Germinal center (tissue), 1 donor: ENCODE data around the gene PSMC5.
"Not testable (repeated sequence)": the region's sequence is repeated elsewhere in the genome, so short reads cannot be mapped to it uniquely, and the experiment has no call there.

Experiments
- DNase-seq: peaks from one replicate; pipeline ENCODE4 v3.0.0; 2012; ENCODE audit warnings: mixed read lengths, low spot score

PSMC5 gene

DNA sequence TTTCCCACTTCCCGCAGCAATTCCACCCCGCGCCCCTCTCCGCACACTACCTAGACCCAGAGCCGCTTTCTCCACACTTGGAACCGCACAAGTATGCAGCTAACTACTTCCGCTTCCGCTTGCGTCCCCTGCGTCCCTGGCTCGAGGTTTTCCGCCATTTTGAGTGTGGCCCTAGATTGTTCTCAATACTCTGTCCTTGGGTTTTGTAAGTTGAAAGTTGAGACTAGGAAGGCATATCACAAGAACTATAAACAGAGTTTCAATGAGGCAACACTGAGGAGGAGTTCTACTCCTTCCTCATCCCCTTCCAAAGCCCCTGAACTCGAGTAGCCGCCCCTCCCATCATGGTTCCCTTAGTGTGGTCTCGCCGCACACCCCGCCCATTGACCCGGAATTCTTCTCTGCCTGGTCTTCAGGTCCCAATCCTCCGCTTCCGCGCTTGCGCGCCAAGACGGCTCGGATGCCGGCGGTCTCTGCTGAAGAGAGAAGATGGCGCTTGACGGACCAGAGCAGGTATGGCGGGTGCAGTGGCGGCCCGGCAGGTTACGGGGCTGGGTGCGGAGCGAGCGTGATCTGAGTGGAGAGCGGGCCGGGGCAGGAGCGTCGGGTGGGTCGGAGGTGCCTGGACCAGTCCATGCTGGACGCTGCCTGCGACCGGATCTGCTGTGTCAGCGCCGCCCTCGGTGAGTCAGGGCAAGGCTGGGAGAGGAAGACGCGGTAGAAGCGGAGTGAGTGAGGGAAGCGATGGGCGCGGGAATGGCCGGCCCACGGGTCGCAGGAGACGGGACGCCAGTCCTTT lies at the start of gene PSMC5, which contains the start of gene FTSJ3:
Gene PSMC5 (plus strand): TSS at position 430 of the 799 bp plus-strand sequence. CDS start 60 bp downstream, at position 490.
Gene FTSJ3 (minus strand): TSS at position 662 of the 799 bp plus-strand sequence. CDS start 761 bp downstream, outside the sequence.
- DNase-seq = peak; percentile 95

DNA sequence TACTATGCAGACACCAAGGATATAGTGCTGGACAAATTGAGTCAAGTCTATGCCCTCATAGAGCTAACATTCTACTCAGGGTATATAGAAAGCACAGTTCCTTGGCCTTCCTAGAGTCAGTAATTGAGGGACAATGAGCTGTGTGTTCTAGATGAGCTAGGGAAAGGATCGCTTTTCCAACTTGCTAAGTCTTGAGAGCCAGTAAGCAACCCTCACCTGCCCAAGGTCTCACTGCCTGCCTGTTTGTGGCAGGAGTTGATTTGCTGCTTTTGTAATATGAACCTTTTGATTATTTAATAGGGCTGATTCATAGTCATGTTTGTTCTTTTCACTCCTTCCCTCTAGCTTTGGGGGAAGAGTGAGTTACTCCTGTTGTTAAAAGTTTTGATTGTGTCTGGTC lies 46.7 kb upstream of the PSMC5 start:
- DNase-seq = no peak

DNA sequence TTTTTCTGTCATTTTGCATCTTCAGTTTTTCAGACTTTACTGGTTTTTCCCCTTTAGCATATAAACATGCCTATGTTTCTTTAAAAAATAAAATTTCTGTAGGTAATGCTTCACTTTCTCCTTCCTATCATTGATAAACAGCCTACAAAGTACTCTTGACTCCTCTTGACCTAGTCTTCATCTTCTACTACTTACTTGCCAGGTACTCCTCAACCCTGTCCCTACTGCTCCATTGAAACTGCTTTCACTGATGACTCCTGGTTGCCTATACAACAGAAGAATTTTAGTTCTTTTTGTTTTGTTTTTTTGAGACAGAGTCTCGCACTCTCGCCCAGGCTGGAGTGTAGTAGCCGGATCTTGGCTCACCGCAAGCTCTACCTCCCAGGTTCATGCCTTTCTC lies 46.3 kb upstream of the PSMC5 start:
- DNase-seq = no peak

DNA sequence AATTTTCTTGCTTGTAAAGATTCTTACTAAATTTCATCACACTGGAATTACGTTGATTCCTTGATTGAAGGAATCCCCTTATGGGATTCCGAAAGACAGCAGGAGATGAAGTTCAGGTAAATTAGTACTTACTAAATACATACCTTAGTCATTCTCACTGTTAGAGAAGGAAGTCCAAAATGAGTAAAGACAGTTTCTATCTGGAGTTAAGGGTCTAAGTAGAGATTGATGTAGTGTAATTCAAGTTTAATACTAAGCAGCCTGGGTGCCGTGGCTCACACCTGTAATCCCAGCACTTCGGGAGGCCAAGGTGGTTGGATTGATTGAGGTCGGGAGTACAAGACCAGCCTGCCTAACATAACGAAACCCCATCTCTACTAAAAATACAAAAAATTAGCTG lies 43.7 kb upstream of the PSMC5 start:
- DNase-seq = no peak

DNA sequence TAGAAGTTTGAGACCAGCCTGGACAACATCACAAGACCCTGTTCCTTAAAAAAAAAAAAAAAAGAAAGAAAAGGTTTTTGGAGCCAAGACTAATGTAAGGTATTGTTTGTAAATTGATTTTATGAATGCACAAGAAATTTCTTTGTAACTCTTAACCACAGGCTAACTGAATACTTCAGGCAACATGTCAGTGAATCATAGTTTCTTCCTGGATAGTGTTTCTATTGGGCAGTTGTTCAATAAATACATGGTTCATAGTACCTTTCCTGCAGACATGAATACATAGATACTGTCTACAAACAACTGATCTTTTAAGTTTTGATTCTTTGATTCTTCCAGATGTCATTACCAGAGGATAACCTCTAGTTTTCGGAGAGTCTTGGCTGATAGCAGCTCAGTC lies 41.7 kb upstream of the PSMC5 start:
- DNase-seq = no peak

DNA sequence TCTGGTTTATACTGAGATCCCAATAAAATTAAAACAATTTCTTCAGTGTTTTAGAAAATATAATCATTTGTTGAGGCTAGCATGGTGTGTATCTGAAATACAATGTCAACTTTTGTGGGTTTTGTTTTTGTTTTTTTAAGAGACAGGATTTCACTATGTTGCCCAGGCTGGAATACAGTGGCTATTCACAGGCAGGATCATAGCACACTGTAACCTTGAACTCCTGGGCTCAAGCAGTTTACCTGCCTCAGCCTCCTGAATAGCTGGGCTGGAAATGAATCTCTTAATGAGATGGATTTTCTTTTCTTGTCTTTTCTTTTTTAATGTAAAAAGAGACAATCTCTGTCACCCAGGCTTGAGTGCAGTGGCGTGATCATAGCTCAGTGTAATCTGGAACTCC lies 41.1 kb upstream of the PSMC5 start:
- DNase-seq = no peak

DNA sequence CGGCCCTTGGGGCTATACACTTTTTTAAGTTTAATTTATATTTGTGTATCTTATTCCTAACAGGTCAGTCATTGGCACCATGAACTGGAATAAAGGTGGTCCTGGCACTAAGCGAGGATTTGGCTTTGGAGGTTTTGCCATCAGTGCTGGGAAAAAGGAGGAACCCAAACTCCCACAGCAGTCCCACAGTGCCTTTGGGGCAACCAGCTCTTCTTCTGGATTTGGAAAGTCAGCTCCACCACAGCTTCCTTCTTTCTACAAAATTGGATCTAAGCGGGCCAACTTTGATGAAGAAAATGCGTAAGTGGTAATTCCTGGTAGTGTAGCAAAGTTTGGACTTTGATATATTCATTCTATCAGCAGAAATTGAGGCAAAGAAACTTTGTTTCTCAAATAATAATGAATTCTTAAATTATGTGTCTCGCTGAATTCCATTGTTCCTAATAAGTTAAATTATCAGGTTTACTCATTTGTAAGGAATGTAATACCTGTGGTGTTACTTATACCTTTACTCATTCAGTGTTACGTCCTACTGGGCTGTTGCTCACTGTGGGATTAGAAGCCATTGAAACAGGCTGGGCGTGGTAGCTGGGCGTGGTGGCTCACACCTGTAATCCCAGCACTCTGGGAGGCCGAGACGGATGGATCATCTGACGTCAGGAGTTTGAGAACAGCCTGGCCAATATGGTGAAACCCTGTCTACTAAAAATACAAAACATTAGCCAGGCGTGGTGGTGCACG lies 40.1 kb upstream of the PSMC5 start:
- DNase-seq = no peak

DNA sequence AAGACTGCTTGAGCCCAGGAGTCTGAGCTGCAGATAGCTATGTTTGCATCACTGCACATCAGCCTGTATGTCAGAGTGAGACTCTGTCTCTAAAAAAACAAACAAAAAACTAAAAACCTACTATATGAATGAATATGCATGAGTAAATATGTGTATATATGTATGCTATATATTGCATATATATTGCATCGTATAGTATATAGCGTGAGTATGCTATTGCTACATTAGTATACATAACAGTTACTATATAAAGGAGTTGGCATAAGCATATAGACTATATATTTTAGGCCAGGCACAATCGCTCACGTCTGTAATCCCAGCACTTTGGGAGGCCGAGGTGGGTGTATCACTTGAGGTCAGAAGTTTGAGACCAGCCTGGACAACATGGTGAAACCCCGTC lies 37.2 kb upstream of the PSMC5 start:
- DNase-seq = no peak

DNA sequence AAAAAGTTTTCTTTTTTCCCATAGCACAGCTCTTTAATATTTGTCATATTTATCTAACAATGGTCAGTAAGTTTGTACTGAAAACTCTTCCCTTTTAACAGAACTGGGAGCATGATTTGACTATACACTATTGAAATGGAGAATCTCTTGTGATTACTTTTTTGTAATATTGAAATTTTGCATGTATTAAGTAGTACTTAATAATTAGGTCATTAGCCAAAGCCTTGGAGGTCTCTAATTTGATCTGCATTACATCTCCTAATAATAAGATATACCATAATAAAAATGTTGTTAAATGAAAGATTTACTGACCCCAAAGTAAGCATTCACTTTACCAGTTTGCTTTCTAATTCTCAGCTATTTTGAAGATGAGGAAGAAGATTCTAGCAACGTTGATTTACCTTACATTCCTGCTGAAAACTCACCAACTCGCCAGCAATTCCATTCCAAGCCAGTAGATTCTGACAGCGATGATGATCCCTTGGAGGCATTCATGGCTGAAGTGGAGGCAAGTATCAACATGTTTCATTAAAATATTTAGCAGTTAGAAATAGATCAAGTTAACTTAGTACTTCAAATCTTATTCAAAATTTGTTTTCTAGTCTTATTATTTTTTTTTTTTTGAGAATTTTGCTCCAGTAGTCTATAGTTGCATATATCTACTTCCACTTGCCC lies 35.0 kb upstream of the PSMC5 start:
- DNase-seq = no peak

DNA sequence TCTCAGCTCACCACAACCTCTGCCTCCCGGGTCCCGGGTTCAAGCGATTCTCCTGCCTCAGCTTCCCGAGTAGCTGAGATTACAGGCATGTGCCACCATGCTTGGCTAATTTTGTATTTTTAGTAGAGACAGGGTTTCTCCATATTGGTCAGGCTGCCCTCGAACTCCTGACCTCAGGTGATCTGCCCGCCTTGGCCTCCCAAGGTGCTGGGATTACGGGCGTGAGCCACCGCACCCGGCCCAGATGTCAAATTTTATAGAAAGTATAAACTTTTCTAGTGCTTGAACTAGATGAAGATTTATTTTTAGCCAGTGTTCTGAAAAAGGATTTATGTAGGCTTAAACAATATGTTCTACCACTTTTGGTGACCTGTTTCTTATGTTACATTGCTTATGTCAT lies 30.9 kb upstream of the PSMC5 start:
- DNase-seq = not testable (repeated sequence)

DNA sequence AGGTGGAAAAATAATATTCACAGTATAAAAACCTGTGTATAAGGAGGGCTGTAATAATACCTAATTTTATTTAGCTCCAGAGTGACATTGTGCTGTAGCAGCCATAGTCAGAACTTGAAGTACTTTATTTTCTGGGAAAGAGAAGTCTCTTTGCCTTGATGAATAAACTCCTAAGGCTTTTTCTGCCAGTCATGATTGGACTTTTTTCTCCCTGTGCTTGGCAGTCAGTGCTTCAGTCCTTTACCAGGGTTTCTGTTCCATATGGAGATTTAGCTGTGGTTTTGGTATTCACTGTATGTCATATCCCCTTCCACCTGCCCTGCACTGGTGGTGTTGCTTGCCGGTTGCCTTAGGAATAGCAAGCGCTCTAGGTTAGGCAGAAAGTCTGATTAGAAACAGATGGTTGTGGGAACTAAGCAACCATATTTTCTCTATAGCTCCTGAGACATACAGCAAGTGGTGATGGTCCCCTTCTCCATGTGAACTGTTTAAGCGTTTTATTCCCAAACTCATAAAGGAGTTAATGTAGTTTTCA lies 28.6 kb upstream of the PSMC5 start:
- no peak for DNase-seq

DNA sequence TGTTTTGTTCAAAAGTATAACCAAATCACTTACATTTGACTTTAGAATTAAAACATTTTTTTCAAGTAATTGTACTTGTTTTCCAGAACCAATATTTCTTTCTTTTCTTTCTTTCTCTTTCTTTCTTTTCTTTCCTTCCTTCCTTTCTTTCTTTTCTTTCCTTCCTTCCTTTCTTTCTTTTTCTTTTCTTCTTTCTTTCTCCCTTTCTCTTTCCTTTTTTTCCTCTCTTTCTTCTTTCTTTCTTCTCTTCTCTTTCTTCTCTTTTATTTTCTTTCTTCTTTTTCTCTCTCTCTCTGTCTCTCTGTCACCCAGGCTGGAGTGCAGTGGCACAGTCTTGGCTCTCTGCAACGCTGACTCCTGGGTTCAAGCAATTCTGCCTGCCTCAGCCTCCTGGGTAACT lies 26.4 kb upstream of the PSMC5 start:
- DNase-seq = no peak

DNA sequence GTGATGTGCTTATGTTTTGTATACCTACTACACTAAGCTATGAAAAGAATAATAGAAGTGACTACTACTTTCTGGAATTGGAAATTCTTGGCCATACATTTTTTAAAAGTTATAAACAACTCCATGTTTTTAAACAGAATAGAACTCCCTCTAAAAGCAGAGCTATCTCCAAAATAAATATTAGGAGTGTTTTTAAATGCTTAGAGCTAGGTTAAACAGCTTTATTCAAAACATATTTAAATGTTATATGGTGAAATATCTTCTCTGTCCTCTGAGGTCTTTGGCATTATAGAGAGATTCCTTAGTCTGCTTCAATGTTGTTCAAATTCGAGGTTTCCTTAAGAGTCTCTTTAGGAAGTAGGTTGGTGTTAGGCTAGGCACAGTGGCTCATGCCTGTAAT lies 22.9 kb upstream of the PSMC5 start:
- DNase-seq = no peak

DNA sequence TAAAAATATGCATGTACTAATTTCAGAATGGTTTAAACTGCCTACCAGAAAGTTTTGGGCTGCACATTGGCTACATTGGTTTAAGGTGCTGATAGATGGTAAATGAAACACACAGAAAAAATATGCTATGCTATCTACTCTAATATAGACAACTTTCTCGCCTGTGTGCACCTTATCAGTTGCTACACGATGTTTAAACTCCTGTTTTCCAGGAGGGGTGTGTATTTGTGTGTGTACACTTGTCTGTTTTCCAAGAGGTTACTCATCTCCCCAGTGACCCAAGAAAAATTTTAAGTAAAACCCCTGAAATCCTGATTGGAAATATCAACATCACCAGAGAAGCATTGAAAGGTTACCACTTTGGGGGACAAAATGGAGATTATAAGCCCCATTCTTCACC lies 21.6 kb upstream of the PSMC5 start:
- no peak for DNase-seq

DNA sequence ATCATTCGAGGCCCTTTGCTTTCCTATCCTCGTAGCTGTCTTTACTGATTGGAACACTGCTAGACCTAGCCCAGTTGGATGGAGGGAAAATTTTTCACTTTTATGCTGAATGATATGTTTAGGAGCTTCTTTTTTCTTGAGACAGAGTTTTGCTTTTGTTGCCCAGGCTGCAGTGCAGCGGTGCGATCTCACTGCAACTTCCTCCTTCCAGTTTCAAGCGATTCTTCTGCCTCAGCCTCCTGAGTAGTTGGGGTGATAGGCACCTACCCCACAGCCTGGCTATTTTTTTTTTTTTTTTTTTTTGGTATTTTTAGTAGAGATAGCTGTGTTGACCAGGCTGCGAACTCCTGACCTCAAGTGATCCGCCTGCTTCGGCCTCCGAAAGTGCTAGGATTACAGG lies 17.3 kb upstream of the PSMC5 start:
- DNase-seq = peak; percentile 1

DNA sequence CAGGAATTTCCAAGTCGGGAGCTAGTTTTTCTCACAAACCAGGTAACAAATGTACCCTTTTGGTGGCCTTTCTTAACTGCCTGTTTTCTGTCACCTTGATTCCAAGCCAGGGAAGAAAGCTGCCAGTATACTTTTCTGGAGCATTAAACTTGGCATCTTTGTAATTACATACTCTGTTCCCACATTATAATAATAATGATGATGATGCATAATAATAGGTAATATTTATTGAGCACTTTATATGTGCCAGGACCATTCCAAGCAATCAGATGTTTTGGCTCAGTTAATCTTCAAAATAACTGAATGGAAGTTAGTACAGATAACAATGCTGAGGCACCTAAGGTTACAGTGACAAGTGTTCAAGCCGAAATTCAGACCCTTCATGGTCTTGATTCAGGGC lies 11.1 kb upstream of the PSMC5 start:
- no peak for DNase-seq

DNA sequence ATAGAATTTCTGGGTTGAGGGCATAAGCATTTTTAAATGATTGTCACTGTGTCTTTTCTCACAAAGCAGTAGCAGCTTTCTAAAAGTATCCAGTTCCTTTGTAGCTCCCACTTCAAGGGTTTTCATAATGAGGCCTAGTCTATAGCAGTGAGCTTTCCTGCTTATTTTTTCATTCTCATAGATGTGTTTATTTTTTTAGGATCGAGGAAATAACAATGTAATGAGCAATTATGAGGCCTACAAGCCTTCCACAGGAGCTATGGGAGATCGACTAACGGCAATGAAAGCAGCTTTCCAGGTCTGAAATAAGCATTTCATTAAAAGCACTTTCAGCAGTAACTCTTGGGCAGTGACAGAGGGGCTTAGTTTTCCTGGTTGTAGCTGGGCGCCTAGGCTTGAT lies 10.6 kb upstream of the PSMC5 start:
- DNase-seq = no peak

DNA sequence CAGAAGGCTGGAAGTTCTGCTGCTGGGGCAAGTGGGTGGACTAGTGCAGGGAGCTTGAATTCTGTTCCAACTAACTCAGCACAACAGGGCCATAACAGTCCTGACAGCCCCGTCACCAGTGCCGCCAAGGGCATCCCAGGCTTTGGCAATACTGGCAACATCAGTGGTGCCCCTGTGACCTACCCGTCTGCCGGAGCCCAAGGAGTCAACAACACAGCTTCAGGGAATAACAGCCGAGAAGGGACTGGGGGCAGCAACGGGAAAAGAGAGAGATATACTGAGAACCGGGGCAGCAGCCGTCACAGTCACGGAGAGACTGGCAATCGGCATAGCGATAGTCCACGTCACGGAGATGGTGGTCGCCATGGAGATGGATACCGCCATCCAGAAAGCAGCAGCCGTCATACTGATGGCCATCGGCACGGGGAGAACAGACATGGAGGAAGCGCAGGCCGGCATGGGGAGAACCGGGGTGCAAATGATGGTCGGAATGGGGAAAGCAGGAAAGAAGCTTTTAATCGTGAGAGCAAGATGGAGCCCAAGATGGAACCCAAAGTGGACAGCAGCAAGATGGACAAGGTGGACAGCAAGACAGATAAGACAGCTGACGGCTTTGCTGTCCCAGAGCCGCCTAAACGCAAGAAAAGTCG lies 9.4 kb upstream of the PSMC5 start:
- DNase-seq = no peak

DNA sequence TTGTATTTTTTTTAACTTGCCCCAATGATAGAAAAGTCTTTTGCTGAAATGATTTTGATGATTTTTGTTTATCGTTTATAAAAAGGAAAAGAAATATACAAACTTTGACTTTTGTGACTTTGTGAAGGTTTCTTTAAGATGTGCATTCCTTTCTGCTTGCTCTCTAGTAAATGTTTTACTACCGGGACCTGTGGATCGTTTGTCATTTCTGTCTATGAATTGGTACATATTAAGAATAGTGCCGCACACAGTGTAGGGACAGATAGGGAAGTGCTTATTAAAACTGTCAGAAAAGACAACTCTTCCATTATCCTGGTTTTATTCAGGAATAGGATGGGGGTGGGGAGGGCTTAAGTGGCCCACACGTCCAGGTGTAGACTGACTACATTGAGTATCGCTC lies 8.1 kb upstream of the PSMC5 start:
- DNase-seq = no peak

DNA sequence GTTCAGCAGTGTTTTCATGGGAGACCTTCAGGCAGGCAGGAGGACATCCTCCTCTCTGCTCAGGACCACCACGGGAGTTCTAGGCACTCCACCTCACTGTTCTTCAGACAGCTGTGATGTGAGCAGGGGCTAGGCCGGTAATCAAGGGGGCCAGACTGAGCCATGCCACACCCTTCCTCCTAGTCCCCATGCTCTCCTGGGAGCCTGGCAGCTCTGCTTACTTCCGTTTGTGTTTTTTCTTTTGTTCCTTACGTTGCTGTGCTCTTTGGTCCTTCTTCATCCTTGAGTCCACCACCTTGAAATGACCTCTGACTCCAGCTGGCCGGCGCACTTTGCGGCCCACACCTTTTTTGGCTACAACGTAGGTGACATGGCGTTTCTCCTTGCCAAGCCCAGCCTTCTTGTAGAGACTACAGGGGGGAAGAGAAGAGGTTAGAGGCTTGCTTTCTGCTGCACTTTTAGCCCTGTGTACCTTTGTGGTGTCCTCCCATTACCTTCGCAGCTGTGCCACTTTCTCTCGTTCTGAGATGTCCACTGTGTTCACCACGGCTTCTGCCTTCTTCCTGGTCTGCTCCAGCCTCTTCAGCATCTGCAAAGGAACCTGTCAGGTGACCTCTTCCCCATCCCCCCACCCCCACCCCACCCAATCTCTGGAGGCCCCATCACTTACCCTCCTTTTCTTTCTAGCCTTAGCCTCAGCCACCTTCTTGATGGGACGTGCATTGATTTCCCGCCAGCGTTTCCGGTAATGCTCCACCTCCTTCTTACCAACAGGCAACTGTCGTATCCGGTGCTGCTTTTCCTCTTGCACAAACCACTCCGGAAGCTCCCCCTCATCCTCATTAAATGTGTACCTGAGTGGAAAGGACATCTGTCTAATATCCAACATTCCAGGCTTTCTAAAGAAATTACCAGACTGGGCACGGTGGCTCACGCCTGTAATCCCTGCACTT lies 7.4 kb upstream of the PSMC5 start:
- DNase-seq = no peak

DNA sequence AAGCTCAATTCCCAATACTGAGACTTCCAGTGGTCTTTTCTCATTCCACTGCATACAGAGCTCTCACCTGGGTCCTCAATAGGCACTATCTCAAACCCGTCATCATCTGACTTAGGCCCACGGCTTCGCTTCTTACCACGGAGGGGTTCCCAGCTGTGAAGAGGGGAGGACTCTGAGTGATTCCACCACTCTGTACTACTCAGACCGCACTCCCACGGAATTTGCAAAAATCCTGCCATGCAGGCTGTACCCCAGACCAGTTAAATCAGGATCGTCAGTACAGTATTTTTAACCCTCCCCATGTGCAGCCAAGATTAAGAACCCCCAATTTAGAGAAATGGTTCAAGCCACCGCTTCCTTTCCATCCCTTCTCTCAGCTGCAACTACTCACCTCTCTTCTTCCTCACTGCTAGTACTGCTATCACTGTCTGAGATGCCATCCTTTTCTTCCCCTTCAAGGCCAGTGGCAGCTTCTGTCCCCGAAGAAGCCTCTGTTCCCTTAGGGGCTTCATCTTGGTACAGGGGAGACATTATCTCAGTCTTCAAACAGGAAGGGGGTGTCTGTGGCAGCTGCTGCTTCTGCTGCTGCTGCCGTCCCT lies 6.2 kb upstream of the PSMC5 start:
- DNase-seq = no peak
